LHCN-M2 (cell line): Measurements from ENCODE around the gene SEMA5B. TPM values are rescaled to one million over a fixed set of nuclear protein-coding genes. Genes with fewer than 3 reads are reported as not detected.

Experiments
- DNase-seq: peaks from one replicate; pipeline ENCODE4 v3.0.0-alpha.2; 2012; ENCODE audit warnings: low read depth
- total RNA-seq: library from RNA; depleted of rRNA; stranded (reverse); fragments of >200 nt; gene quantifications from 2 replicates; pipeline ENCODE4 v1.2.3, GENCODE V29; 2014

SEMA5B gene
- total RNA-seq, 1 experiment from 2014 or later: 0.06 TPM

GRCh38 chr3:123026565-123027291 lies 835 bp downstream of the SEMA5B start:
- no peak for DNase-seq

GRCh38 chr3:123025642-123026521 lies 1.7 kb downstream of the SEMA5B start:
- no peak for DNase-seq

GRCh38 chr3:123024056-123024455 lies 3.5 kb downstream of the SEMA5B start:
- DNase-seq: no peak

- no peak for DNase-seq
Observed at GRCh38 chr3:123021996-123022510, 5.5 kb downstream of the SEMA5B start.

- DNase-seq: no peak
Observed at GRCh38 chr3:123021388-123021787, 6.2 kb downstream of the SEMA5B start.

GRCh38 chr3:123020709-123021108 lies 6.9 kb downstream of the SEMA5B start:
- DNase-seq: no peak

GRCh38 chr3:123019591-123019990 lies 8.0 kb downstream of the SEMA5B start:
- no peak for DNase-seq

GRCh38 chr3:123019161-123019560 lies 8.4 kb downstream of the SEMA5B start:
- DNase-seq: no peak

GRCh38 chr3:123018683-123019082 lies 8.9 kb downstream of the SEMA5B start:
- no peak for DNase-seq

GRCh38 chr3:123015596-123015995 lies 12.0 kb downstream of the SEMA5B start:
- DNase-seq: no peak

GRCh38 chr3:123013876-123014275 lies 13.7 kb downstream of the SEMA5B start:
- no peak for DNase-seq

GRCh38 chr3:123012652-123013051 lies 14.9 kb downstream of the SEMA5B start:
- DNase-seq: no peak

GRCh38 chr3:123011447-123011846 lies 16.1 kb downstream of the SEMA5B start:
- DNase-seq: no peak

- DNase-seq: no peak
Observed at GRCh38 chr3:123008840-123009239, 18.7 kb downstream of the SEMA5B start.

GRCh38 chr3:123006609-123007008 lies 21.0 kb downstream of the SEMA5B start:
- no peak for DNase-seq

GRCh38 chr3:123005291-123005690 lies 22.3 kb downstream of the SEMA5B start:
- DNase-seq: no peak

GRCh38 chr3:123004201-123004918 lies 23.2 kb downstream of the SEMA5B start:
- DNase-seq: no peak

- no peak for DNase-seq
Observed at GRCh38 chr3:123002749-123003497, 24.6 kb downstream of the SEMA5B start.

GRCh38 chr3:123002100-123002748 lies 25.3 kb downstream of the SEMA5B start:
- DNase-seq: no peak

GRCh38 chr3:122998856-122999255 lies 28.7 kb downstream of the SEMA5B start:
- DNase-seq: no peak

- DNase-seq: no peak
Observed at GRCh38 chr3:122998206-122998605, 29.4 kb downstream of the SEMA5B start.
